ENCODE results near the gene PI4K2A.

DNA sequence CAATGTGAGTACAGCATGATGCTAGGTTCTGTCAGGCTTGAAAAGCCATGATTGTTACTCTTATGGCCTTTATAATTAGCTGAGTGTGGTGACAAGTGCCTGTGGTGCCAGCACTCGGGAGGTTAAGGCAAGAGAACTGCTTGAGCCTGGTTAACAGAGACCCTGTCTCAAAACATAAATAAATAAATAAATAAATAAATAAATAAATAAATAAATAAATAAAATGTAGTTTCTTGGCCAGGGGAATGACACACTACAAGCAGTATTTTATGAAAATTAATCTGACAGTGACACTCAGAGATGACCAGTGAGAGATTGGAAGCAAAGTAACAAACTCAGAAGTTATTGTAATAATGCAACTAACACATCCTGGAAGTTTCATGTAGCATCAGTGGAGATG, 4.9 kb upstream of the PI4K2A start:
- TF ChIP-seq ZNF280D (CRISPR knock-in tag; IDR thresholded peaks at IDR 0.05): no peak
- TF ChIP-seq POLR2A (IDR thresholded peaks at IDR 0.05; ENCODE audit: insufficient read depth in 1 of 2, low read depth in 2 of 2, low read length in 2 of 2): no peak
